Esophagus squamous epithelium (tissue), 4 donors: Measurements from ENCODE around the gene TMEM164.

Source experiments
- POLR2A ChIP-seq, 4 donors: fragments of 450-650 bp; IDR thresholded peaks; one replicate each; pipeline ENCODE4 v1.6.1; 2017; ENCODE audit warnings: antibody characterized with exemption in 4 of 4, mild to moderate bottlenecking in 4 of 4, moderate library complexity in 3 of 4
- TF ChIP-seq, protein P1 (sequence below), 6 experiments: fragments of 450-650 bp in 4 of 6; fragments of 200-600 bp in 2 of 6; sonication (generic) in 2 of 6; IDR thresholded peaks; one replicate each; pipeline ENCODE4 v1.5.1; 2016 to 2019; ENCODE audit warnings: antibody characterized with exemption in 6 of 6, mild to moderate bottlenecking in 4 of 6, moderate library complexity in 4 of 6

DNA sequence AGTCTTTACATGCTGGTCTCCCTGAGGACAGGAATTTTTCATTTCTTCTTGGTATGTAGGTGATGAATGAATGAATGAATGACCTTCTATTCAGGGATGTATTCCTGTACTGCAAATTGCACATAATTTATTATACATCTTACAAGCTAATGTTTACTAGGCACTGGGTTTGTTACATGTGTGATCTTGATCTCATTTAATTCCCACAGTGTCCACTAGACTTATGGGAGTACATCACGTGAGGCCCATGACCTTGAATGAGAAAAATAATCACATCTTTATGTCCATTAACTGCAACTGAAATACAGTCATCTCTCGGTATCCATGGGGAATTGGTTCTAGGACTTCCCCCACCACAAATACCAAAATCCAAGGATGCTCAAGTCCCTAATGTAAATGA, 150.3 kb downstream of the TMEM164 start:
- TF ChIP-seq, protein P1, sequence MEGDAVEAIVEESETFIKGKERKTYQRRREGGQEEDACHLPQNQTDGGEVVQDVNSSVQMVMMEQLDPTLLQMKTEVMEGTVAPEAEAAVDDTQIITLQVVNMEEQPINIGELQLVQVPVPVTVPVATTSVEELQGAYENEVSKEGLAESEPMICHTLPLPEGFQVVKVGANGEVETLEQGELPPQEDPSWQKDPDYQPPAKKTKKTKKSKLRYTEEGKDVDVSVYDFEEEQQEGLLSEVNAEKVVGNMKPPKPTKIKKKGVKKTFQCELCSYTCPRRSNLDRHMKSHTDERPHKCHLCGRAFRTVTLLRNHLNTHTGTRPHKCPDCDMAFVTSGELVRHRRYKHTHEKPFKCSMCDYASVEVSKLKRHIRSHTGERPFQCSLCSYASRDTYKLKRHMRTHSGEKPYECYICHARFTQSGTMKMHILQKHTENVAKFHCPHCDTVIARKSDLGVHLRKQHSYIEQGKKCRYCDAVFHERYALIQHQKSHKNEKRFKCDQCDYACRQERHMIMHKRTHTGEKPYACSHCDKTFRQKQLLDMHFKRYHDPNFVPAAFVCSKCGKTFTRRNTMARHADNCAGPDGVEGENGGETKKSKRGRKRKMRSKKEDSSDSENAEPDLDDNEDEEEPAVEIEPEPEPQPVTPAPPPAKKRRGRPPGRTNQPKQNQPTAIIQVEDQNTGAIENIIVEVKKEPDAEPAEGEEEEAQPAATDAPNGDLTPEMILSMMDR (IDR thresholded peaks at IDR 0.05): no peak
- no peak for TF ChIP-seq POLR2A (IDR thresholded peaks at IDR 0.05)
